H1 (cell line): ENCODE measurements around the gene KIF1B. TPM values are rescaled to one million over a fixed set of nuclear protein-coding genes. Genes with fewer than 3 reads are reported as not detected.

ENCODE experiments used
- polyA plus RNA-seq, 7 experiments: library from polyadenylated mRNA; depleted of rRNA in 3 of 7; stranded (reverse) in 5 of 7; unstranded in 2 of 7; fragments of >200 nt in 5 of 7; fragments of 200-250 nt in 2 of 7; gene quantifications; 1 replicate in 5 of 7; 2 replicates in 1 of 7; 4 replicates in 1 of 7; pipeline versions ENCODE4 v1.2.1 to v1.2.3, GENCODE V29; 2011 to 2013; ENCODE audit warnings: missing spikeins in 2 of 7, mixed read lengths in 2 of 7
- total RNA-seq: library from RNA; stranded (reverse); fragmentation: NEBNext Ultra II Directional; extraction: Animal tissue kit (Norgen Biotek cat#: 25700); gene quantifications from 2 replicates; pipeline ENCODE4 v1.2.1, GENCODE V29; 2021
- TF ChIP-seq, protein P1 (sequence below): fragments of 300-600 bp; sonication (generic); IDR thresholded peaks from 2 replicates; pipeline ENCODE4 v1.7.1; 2012; ENCODE audit warnings: low read length, moderate library complexity, mild to moderate bottlenecking, inconsistent platforms; ENCODE audit not compliant: insufficient replicate concordance

KIF1B gene
- total and polyA plus RNA-seq, 2 of the 8 experiments (the other 6 are each of a cell fraction or from before 2014, with no cell fraction given): 39.1 to 74.2 TPM

DNA sequence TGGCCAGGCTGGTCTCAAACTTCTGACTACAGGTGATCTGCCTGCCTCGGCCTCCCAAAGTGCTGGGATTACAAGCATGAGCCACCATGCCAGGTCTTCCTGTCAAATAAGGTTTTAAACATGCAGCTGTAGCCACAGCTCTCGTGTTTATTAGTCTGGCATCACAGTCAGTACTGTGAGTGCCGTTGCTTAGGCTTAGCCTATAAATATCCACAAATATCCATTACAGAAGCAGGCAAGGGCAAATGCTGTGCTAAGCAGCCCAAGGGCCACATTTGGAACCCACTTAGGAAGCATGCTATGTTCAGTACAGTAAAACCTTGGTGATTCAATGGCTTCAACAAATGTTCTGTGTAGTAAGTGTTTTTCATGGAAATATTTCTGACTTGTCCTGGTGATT is 75.9 kb downstream of the KIF1B start (continued):
- TF ChIP-seq, protein P1, sequence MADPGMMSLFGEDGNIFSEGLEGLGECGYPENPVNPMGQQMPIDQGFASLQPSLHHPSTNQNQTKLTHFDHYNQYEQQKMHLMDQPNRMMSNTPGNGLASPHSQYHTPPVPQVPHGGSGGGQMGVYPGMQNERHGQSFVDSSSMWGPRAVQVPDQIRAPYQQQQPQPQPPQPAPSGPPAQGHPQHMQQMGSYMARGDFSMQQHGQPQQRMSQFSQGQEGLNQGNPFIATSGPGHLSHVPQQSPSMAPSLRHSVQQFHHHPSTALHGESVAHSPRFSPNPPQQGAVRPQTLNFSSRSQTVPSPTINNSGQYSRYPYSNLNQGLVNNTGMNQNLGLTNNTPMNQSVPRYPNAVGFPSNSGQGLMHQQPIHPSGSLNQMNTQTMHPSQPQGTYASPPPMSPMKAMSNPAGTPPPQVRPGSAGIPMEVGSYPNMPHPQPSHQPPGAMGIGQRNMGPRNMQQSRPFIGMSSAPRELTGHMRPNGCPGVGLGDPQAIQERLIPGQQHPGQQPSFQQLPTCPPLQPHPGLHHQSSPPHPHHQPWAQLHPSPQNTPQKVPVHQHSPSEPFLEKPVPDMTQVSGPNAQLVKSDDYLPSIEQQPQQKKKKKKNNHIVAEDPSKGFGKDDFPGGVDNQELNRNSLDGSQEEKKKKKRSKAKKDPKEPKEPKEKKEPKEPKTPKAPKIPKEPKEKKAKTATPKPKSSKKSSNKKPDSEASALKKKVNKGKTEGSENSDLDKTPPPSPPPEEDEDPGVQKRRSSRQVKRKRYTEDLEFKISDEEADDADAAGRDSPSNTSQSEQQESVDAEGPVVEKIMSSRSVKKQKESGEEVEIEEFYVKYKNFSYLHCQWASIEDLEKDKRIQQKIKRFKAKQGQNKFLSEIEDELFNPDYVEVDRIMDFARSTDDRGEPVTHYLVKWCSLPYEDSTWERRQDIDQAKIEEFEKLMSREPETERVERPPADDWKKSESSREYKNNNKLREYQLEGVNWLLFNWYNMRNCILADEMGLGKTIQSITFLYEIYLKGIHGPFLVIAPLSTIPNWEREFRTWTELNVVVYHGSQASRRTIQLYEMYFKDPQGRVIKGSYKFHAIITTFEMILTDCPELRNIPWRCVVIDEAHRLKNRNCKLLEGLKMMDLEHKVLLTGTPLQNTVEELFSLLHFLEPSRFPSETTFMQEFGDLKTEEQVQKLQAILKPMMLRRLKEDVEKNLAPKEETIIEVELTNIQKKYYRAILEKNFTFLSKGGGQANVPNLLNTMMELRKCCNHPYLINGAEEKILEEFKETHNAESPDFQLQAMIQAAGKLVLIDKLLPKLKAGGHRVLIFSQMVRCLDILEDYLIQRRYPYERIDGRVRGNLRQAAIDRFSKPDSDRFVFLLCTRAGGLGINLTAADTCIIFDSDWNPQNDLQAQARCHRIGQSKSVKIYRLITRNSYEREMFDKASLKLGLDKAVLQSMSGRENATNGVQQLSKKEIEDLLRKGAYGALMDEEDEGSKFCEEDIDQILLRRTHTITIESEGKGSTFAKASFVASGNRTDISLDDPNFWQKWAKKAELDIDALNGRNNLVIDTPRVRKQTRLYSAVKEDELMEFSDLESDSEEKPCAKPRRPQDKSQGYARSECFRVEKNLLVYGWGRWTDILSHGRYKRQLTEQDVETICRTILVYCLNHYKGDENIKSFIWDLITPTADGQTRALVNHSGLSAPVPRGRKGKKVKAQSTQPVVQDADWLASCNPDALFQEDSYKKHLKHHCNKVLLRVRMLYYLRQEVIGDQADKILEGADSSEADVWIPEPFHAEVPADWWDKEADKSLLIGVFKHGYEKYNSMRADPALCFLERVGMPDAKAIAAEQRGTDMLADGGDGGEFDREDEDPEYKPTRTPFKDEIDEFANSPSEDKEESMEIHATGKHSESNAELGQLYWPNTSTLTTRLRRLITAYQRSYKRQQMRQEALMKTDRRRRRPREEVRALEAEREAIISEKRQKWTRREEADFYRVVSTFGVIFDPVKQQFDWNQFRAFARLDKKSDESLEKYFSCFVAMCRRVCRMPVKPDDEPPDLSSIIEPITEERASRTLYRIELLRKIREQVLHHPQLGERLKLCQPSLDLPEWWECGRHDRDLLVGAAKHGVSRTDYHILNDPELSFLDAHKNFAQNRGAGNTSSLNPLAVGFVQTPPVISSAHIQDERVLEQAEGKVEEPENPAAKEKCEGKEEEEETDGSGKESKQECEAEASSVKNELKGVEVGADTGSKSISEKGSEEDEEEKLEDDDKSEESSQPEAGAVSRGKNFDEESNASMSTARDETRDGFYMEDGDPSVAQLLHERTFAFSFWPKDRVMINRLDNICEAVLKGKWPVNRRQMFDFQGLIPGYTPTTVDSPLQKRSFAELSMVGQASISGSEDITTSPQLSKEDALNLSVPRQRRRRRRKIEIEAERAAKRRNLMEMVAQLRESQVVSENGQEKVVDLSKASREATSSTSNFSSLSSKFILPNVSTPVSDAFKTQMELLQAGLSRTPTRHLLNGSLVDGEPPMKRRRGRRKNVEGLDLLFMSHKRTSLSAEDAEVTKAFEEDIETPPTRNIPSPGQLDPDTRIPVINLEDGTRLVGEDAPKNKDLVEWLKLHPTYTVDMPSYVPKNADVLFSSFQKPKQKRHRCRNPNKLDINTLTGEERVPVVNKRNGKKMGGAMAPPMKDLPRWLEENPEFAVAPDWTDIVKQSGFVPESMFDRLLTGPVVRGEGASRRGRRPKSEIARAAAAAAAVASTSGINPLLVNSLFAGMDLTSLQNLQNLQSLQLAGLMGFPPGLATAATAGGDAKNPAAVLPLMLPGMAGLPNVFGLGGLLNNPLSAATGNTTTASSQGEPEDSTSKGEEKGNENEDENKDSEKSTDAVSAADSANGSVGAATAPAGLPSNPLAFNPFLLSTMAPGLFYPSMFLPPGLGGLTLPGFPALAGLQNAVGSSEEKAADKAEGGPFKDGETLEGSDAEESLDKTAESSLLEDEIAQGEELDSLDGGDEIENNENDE: no peak
